Smooth muscle cell of the pulmonary artery (primary cell): ENCODE measurements around the gene FBRS. TPM values are rescaled to one million over a fixed set of nuclear protein-coding genes. Genes with fewer than 3 reads are reported as not detected.

ENCODE experiments used
- total RNA-seq: library from RNA; depleted of rRNA; stranded (reverse); fragments of >200 nt; gene quantifications from 2 replicates; pipeline ENCODE4 v1.2.3, GENCODE V29; 2014

FBRS gene
- 21.6 and 22.4 TPM in 2 replicates for total RNA-seq

DNA sequence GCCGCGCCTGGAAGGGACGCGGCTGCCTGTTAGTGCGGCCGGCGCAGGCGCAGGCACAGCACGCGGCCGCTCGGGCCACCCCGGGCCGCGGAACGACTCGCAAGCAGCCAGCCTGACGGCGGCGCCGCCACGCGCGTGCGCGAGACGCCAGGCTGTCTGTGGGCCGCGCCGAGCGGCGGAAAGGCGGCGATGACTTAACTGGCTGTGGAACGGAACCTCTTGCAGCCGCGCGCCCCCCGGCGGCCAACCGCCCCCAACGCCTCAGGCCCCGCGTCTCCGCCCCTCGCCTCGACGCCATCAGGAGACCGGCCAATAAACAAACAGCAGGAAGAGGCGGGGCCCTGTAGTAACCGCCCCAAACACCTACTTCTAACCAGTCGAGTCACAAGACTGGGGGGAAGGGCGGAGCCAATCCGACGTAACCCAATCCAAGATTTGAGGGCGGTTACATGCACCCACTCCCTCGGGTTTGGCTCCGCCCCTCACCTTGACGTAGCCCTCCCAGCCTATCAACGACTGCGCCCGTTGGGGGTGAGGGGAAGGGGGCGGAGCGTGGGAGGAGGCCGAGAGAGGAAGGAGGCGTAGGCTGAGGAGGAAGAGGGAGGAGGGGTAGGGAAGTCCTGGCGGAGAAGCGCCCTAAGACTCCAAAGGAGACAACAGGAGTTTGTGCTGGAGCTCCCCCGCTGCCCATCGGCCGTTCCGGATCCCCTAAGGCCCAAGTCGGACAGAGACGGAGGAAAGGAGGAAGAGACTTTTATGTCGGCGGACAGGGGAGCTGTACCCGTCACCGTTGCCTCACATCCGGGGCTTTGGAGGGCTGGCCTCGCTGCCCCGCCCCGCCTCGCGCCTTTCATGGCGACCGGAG lies at the start of gene FBRS:
Gene FBRS (plus strand): TSS at position 566 of the 865 bp plus-strand sequence. CDS start 1,088 bp downstream, outside the sequence.

DNA sequence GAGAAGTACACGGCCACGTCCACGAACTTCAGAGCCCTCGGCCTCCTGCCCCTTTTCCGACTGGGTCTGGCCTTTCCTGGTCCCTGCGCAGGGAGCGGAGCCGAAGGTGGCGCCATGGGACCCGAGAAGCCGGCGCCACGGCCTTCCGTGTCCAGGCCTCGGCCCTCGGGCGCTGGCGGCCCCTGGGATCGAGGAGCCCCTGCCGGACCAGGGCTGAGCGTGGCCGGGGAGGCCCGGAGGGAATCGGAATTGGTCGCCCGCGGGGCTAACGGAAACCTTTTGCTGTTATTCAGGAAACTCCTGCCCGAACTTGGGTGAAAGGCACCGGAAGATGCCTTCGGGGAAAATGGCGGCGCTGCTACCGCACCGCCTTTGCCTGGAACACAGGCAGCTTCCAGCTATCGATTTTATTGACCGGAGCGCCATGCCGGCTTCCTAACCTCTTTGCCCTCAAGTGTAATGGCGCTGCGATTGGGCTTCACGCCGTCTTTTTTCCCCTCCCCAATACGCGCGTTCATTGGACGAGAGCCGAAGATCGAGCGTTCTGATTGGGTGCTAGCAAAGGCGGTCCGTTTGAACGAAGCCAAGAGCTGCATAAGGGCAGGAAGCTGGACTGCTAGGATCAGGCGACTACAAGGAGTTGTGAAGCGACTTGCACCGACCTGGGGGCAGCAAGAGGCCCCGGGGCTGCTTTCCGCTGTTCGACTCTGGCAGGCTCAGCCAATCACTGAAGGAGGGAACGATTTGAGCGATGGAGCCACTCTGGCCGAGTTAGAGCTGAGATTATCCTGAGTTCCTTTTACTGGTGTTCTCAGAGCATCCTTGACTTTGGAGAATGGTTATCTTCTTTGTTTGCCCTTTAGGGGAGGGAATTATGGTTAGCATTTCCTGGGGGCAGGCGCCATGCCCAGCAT lies 48.0 kb upstream of the FBRS start, which contains the start of gene ZNF689:
Gene ZNF689 (minus strand): TSS at position 464 of the 914 bp plus-strand sequence. CDS start 348 bp downstream, at position 116.

DNA sequence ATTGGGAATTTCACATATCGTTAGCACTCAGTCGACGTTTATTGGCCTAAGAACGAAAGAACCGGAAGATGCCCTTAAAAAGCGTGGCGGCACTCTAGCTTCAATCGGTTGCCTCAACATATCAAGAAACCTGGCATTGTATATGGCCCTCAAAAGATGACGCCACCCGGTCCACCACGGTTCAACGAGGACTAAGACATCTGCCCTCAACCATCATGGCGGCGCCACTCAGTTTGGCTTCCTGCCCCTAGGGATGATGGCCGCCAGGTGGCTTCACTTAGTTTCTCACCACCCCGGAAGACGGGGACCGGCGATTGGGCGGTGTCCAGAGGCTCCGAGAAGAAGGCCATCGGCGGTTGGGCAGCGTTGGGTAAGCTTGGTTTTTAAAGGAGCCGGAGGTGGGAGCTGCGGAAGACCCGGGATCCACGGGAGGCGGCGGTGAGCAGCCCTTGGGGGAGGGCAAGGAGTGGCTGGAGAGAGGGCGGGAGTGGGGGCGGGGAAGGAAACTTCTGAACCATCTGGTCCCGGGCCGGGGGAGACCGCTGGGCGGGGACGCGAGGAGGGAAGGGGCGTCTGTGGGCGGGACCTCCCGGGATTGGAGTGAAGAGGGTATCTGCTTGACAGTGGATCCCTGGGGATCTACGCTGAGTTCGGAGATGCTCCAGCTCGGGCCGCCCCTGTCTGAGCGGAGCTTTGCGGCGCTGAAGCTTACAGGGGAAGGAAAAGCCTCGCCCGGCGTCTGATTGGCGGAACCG lies 7.7 kb upstream of the FBRS start, which contains the start of gene PRR14:
Gene PRR14 (plus strand): TSS at position 592 of the 755 bp plus-strand sequence. CDS start 686 bp downstream, outside the sequence.

DNA sequence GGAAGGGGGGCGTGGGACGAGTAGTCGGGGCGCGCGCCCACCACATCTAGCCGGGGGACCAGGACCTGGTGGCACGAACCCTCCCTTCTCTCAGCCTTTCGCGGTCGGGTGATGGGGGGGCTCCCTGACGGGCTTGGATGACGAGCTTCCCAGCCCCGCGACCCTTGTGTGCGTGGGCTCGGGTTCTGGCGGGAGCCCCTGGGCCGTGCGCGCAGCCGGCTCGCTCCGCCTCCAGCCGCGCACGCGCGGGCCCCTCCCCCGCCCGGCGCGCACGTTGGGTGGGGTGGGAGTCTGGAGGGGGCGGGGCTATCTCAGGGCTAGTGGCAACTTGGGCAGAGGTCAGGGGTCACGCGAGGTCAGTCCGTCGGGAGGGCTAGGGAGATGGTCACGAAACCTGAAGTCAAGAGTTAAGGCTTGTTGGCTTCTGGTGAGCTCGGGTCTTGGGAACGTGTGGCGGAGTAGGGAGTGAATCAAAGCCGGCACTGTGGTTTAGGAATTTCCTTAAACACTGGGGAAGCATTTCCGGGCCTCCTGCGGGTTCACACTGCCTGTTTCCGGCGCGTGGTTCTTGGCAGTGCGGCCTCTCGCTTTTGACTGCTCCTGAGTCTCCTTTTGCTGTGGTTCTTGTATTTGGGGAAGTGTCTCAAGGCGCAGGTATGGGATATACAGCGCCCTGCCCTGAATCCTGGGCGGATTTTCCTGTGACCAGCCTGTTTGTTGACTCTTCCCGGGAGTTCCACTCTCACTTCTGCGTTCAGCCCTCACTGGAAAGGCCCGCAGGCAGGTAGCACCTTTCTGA lies 40.8 kb downstream of the FBRS start, which contains the start of gene SRCAP:
Gene SRCAP (plus strand): TSS at position 356 of the 799 bp plus-strand sequence. CDS start 1,654 bp downstream, outside the sequence.

Other genes starting within 250 kb of the FBRS start
- gene DCTPP1, start 228.4 kb upstream of the FBRS start, total RNA-seq, result 7.7 and 8.5 TPM in 2 replicates
- gene SEPHS2, start 212.6 kb upstream of the FBRS start, total RNA-seq, result 8.6 and 10.8 TPM in 2 replicates
- 0.17 TPM in 1 of 2 replicates, not detected in the other for gene ITGAL, start 185.7 kb upstream of the FBRS start, total RNA-seq
- gene ZNF768, start 131.9 kb upstream of the FBRS start, total RNA-seq, result 14.1 and 21.0 TPM in 2 replicates
- 10.2 and 11.6 TPM in 2 replicates for gene ZNF747, start 123.6 kb upstream of the FBRS start, total RNA-seq
- gene ZNF764, start 100.1 kb upstream of the FBRS start, total RNA-seq, result 4.8 and 5.1 TPM in 2 replicates
- gene ZNF688, start 86.7 kb upstream of the FBRS start, total RNA-seq, result 4.4 and 7.8 TPM in 2 replicates
- gene ZNF785, start 72.7 kb upstream of the FBRS start, total RNA-seq, result 10.2 and 10.6 TPM in 2 replicates
- gene ZNF689, start 48.0 kb upstream of the FBRS start, total RNA-seq, result 3.8 and 3.9 TPM in 2 replicates
- 8.9 and 9.3 TPM in 2 replicates for gene PRR14, start 7.5 kb upstream of the FBRS start, total RNA-seq
- gene SRCAP, start 40.7 kb downstream of the FBRS start, total RNA-seq, result 53.4 and 62.1 TPM in 2 replicates
- 16.4 and 17.3 TPM in 2 replicates for gene PHKG2, start 90.0 kb downstream of the FBRS start, total RNA-seq
- 0.91 and 1.3 TPM in 2 replicates for gene CFAP119, start 103.6 kb downstream of the FBRS start, total RNA-seq
- gene RNF40, start 103.9 kb downstream of the FBRS start, total RNA-seq, result 66.7 and 74.9 TPM in 2 replicates
- 9.8 and 11.0 TPM in 2 replicates for gene ZNF629, start 128.8 kb downstream of the FBRS start, total RNA-seq
- gene BCL7C, start 235.6 kb downstream of the FBRS start, total RNA-seq, result 27.1 and 29.3 TPM in 2 replicates
- 4.0 and 5.1 TPM in 2 replicates for gene CTF1, start 238.2 kb downstream of the FBRS start, total RNA-seq